IPS DF 6.9 (cell line): ENCODE data around the gene TRMT44.

Experiments
- DNase-seq: peaks from one replicate; pipeline ENCODE4 v3.0.0-alpha.2; 2013; ENCODE audit warnings: low read depth, low spot score
- H3K27ac ChIP-seq: one replicate; pipeline ENCODE4 v1.5.1; 2013; ENCODE audit warnings: low read length, control low read depth
- H3K27me3 ChIP-seq: 2 replicates; pipeline ENCODE4 v1.6.1; 2013; ENCODE audit warnings: mild to moderate bottlenecking, low read length; ENCODE audit not compliant: control insufficient read depth, insufficient read depth
- H3K36me3 ChIP-seq: 2 replicates; pipeline ENCODE4 v1.6.1; 2013; ENCODE audit warnings: low read length; ENCODE audit not compliant: control insufficient read depth, insufficient read depth
- H3K4me1 ChIP-seq: 2 replicates; pipeline ENCODE4 v1.6.1; 2013; ENCODE audit warnings: low read length; ENCODE audit not compliant: control insufficient read depth, insufficient read depth
- H3K4me3 ChIP-seq: 2 replicates; pipeline ENCODE4 v1.5.1; 2013; ENCODE audit warnings: mild to moderate bottlenecking, low read length
- H3K9me3 ChIP-seq: 2 replicates; pipeline ENCODE4 v1.6.1; 2013; ENCODE audit warnings: low read length, inconsistent platforms; ENCODE audit not compliant: control insufficient read depth, insufficient read depth
- WGBS: extraction: QIAGEN DNeasy Blood & Tissue Kit; methylation state at CpG from one replicate; pipeline ENCODE4 v1.1.7; 2013; ENCODE audit warnings: mixed read lengths, missing lambda C conversion rate; ENCODE audit not compliant: insufficient read length, insufficient coverage; 5-methylcytosine and 5-hydroxymethylcytosine counted together

TRMT44 gene

GRCh38 chr4:8523766-8524165 is 83.2 kb downstream of the TRMT44 start:
- Histone ChIP-seq H3K36me3 (no peaks in the 10 kb centered on the region), H3K9me3 (no peaks in the 10 kb centered on the region), H3K4me1 (no peaks in the 10 kb centered on the region), H3K27ac (no peak overlapping the region), H3K27me3 (no peaks in the 10 kb centered on the region), H3K4me3 (no peak overlapping the region)
- DNase-seq = no peak
- no CpG with 5 or more reads among the region's 3 CpGs for WGBS

- no peak overlapping the region for H3K27ac ChIP-seq
- WGBS = no CpG with 5 or more reads among the region's 12 CpGs
- no peak for DNase-seq
- H3K9me3 ChIP-seq = no peaks in the 10 kb centered on the region
- no peaks in the 10 kb centered on the region for H3K27me3 ChIP-seq
- no peaks in the 10 kb centered on the region for H3K4me1 ChIP-seq
- H3K4me3 ChIP-seq = no peak overlapping the region
- no peaks in the 10 kb centered on the region for H3K36me3 ChIP-seq
These were observed 84.2 kb downstream of the TRMT44 start for GRCh38 chr4:8524595-8525382.

- no peak for DNase-seq
- Histone ChIP-seq H3K27me3 (no peaks in the 10 kb centered on the region), H3K27ac (no peak overlapping the region), H3K4me1 (no peaks in the 10 kb centered on the region), H3K36me3 (no peaks in the 10 kb centered on the region), H3K9me3 (no peaks in the 10 kb centered on the region), H3K4me3 (no peak overlapping the region)
- no CpG with 5 or more reads among the region's 16 CpGs for WGBS
These were observed 85.0 kb downstream of the TRMT44 start for GRCh38 chr4:8525383-8526120.
